Motor neuron (in vitro differentiated cells): Measurements from ENCODE around the gene IGF1R. TPM values are rescaled to one million over a fixed set of nuclear protein-coding genes. Genes with fewer than 3 reads are reported as not detected.
"Not testable (repeated sequence)": the region's sequence is repeated elsewhere in the genome, so short reads cannot be mapped to it uniquely, and the experiment has no call there.

ENCODE experiments used
- ATAC-seq, 8 experiments: fragments of 200-7000 bp; cut with Tn5 transposase; replicated peaks in 6 of 8; 2 replicates each; pipeline ENCODE4 v1.8.0; 2021; ENCODE audit warnings: mild to moderate bottlenecking in 8 of 8, moderate library complexity in 8 of 8
- H3K27ac ChIP-seq, 2 donors: fragments of 250-450 bp; sonication (Bioruptor Pico); 2 replicates each; pipeline ENCODE4 v1.9.0; 2021; ENCODE audit warnings: antibody characterized with exemption in 2 of 2, mild to moderate bottlenecking in 2 of 2, moderate library complexity in 1 of 2
- H3K4me1 ChIP-seq, 2 donors: fragments of 250-450 bp; sonication (Bioruptor Pico); replicated peaks in 1 of 2; 2 replicates each; pipeline ENCODE4 v1.6.1; 2021; ENCODE audit warnings: antibody characterized with exemption in 2 of 2, mild to moderate bottlenecking in 2 of 2, moderate library complexity in 1 of 2
- H3K4me3 ChIP-seq, 5 donors: fragments of 250-450 bp; sonication (Bioruptor Pico); 2 replicates each; pipeline ENCODE4 v1.9.0; 2021; ENCODE audit warnings: antibody characterized with exemption in 5 of 5, mild to moderate bottlenecking in 5 of 5, moderate library complexity in 4 of 5
- WGBS, 10 experiments: fragments of 450-650 bp; shearing (Covaris generic); methylation state at CpG; one replicate each; pipeline ENCODE4 v1.0.0; 2022; 5-methylcytosine and 5-hydroxymethylcytosine counted together
- in situ Hi-C, 9 experiments: fragments of 400-800 bp; cut with MboI; loops; one replicate each; pipeline ENCODE4 v1.15.0; 2021; ENCODE audit warnings: low sequenced_read_pairs in 9 of 9, low pct_unique_long_range_greater_than_20kb in 2 of 9; ENCODE audit not compliant: unreplicated experiment in 9 of 9
- total RNA-seq, 8 experiments: library from RNA; unstranded; fragments of 300-600 nt; gene quantifications; 2 replicates each; pipeline versions ENCODE4 v1.2.3 to v1.2.4, GENCODE V29; 2022

Gene IGF1R
- total RNA-seq, 8 experiments from 2014 or later: 12.5 to 43.5 (median 26.1) TPM

DNA sequence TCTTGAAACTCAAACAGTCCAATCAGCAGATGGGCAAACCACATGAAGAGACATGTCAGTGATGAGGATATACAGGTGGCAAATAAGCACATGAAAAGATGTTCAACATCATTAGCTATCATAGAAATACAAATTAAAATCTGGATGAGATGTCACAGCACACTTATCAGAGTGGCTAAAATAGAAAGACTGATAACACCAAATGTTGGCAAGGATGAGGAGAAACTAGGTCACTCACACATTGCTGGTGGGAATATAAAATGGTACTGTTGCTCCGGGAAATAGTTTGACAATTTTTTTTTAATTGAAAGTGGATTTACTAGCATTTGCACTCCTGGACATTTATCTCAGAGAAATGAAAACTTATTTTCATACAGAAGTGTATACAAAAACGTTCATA is 350.9 kb downstream of the IGF1R start:
- in situ Hi-C loops: no loop called here
- WGBS, 10 experiments: 44 to 100% (median 55%) methylated on average over 1 to 2 of the region's 2 CpGs; no CpG with 5 or more reads in 2 of the 10 experiments
- ATAC-seq: no peak
- Histone ChIP-seq H3K27ac (no peak overlapping the region), H3K4me1 (no peaks in the 10 kb centered on the region), H3K4me3 (no peak overlapping the region)

DNA sequence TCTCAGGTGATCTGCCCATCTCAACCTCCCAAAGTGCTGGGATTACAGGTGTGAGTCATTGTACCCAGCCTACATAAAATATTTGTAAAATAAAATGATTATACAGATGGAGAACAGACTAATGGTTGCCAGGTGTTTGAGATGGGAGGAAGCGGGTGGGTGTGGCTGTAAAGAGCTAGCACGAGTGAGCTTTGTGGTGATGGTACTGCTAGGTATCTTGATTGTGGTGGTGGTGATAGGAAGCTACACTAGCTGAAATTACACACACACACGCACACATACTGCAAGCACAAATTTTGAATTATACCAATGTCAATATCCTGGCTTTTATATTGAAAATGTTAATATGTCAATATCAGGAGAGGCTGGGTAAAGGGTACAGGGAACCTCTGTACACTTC is 353.9 kb downstream of the IGF1R start:
- ATAC-seq: no peak
- H3K27ac ChIP-seq: no peak overlapping the region
- 33 to 80% (median 57%) methylated on average over 1 to 3 of the region's 3 CpGs; no CpG with 5 or more reads in 4 of the 10 experiments for WGBS, 10 experiments
- in situ Hi-C loops: no loop called here
- no peaks in the 10 kb centered on the region for H3K4me1 ChIP-seq
- H3K4me3 ChIP-seq: no peak overlapping the region

DNA sequence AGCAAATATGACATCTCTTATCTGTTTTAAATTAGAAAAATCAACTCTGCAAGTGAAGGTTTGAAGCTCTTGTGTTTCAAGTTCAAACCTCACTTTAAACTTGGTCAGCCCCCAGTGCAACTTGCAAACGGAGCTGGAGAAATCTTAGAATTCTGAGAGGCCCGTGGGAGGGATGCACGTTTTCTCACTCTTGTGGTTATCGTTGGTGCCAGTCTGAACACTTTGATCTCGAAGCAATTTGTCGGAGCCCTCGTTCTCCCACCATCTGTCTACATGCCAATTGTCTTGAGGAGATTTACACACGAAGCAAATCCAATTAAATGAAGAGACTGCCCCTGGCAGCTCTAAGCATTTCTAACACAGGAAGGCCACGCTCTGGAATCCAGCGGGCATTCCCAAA is 355.0 kb downstream of the IGF1R start:
- in situ Hi-C loops: not testable (repeated sequence)
- peak in 2 of 8 experiments; percentile 24 to 41 for ATAC-seq
- WGBS, 10 experiments: 80% methylated on average over 1 of the region's 10 CpGs; no CpG with 5 or more reads in 9 of the 10 experiments

DNA sequence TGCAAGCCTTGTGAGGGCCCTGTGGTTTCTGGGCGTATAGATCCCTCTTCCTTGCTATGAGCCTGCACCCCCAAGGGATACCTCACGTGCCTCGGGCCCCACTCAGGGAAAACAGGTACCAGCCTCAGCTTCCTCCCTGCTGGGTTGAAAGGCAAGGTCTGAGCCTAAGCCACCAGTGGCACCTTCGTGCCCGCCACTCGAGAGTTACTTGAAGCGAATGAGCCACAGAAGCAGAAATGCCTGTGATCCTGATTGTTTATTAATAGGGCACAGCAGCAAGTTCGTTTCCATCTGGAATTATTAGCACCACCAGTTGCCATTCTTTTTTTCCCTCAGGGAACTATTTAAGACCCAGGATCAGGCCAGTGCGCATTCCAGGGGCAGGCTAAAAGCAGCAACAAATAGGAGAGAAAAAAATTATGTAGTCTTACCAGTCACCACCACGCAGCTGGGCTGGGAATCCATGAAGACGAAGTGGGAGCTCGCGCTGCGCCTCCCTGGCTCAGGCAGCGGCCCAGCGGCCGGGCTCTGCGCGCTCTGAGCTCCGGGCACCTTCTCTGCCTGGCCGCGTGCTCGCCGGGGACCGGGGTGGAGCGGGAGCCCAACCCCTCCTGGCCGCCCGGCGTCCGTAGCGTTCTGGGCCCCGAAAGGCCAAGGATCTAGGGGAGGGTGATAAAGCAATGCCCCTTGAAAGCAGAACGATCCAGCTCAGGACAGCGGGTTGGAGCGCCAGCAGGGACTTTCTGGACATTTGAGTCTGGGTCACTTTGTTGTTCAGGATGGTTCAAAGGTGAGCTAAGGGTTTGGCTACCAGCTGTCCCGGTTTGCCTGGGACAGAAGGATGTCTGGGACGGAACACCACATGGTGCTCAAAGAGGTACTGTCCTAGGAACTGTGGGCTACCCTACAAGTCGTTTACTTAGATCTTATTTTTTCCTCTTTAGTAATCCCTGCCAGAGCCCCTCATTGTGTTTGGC is 356.9 kb downstream of the IGF1R start:
- 48 to 100% (median 90%) methylated on average over 1 to 16 of the region's 38 CpGs; no CpG with 5 or more reads in 3 of the 10 experiments for WGBS, 10 experiments
- H3K4me1 ChIP-seq, H3K27ac ChIP-seq, H3K4me3 ChIP-seq, in situ Hi-C loops: not testable (repeated sequence)
- ATAC-seq: peak in 2 of 8 experiments; percentile 55 to 89

More for the DNA sequence above, 355.0 kb downstream of the IGF1R start:
- not testable (repeated sequence) for H3K4me1 ChIP-seq, H3K27ac ChIP-seq, H3K4me3 ChIP-seq

DNA sequence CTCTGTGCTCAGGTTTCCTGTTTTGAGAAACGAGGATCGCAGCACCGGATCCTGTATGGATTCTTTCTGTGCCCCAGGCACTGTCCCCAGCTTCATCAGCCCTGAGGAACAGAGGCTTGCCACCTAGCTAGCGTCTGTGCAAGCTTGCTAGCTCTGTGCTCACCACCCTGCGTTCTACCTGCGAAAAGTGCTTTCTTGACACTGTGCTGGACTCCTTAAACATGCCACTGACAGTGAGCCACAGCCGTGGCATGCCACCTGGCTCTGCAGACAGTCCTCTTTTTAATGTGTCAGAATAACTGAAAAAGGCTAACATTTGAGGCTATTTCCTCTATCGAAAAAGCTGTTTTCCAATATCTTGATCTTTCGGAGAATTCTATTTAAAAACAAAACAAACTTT is 357.8 kb downstream of the IGF1R start:
- Histone ChIP-seq H3K27ac (no peak overlapping the region), H3K4me3 (no peak overlapping the region), H3K4me1 (no peaks in the 10 kb centered on the region)
- no peak for ATAC-seq
- 40 to 100% (median 89%) methylated on average over 1 to 7 of the region's 9 CpGs; no CpG with 5 or more reads in 1 of the 10 experiments for WGBS, 10 experiments
- in situ Hi-C loops: no loop called here

DNA sequence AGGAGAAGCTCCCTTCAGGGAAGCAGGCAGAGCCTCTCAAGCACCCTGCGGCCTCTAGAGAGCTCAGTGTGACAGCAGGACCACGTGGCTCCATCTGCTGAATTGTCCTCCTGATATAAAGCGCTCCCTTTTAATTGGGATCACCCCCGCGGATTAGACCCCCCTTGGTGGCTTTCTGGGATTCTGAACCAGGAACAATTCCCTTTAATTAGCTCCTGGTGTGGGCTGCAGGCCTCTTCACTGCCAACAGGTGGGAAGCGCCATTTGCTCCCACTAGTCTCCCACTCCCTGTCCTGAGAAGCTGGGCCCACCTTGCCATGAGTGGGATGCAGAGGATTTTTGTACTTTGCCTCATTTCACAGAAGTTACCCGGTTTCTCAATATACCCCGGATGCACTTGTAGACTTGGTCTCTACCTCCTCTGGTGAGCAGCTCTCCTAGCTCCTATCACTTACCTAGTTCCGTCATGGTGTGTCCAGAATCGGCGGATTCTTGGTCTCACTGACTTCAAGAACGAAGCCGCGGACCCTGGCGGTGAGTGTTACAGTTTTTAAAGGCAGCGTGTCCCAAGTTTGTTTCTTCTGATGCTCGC is 358.7 kb downstream of the IGF1R start:
- ATAC-seq: no peak

DNA sequence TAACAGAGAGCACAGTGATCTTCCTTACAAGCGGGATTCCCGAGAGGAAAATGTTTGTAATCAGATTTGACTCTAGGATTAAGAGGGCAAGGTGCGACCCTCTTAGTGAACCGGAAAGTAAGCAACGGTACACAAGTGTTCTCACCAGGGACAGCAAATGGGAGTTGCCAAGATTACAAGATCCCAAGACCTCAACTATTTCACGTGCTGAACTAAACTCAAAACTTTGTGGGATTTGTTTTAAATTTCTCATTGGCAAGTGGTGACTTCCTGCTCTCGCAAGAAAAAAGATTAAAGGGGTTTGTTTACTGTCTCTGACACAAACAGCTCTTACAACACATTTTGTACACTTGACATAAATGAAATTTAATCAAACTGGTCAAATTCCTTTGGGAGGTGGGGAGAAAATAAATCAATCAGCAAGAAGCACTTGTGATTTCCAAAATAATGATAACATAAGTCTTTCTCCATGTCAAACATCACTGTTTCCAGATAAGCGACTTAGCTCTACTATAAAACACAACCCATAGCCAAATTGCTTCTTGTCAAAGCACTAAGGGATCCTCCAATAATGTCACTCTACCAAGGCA is 361.5 kb downstream of the IGF1R start:
- in situ Hi-C loops: no loop called here
- no peak overlapping the region for H3K4me3 ChIP-seq
- ATAC-seq: no peak
- no peak overlapping the region for H3K27ac ChIP-seq
- H3K4me1 ChIP-seq: no peaks in the 10 kb centered on the region
- 12 to 93% (median 80%) methylated on average over 3 to 8 of the region's 8 CpGs for WGBS, 10 experiments

More for the DNA sequence above, 358.7 kb downstream of the IGF1R start:
- no peak overlapping the region for H3K4me3 ChIP-seq
- WGBS, 10 experiments: 60 to 100% (median 97%) methylated on average over 1 to 14 of the region's 17 CpGs; no CpG with 5 or more reads in 1 of the 10 experiments
- H3K27ac ChIP-seq: no peak overlapping the region
- H3K4me1 ChIP-seq: no peaks in the 10 kb centered on the region
- in situ Hi-C loops: no loop called here

DNA sequence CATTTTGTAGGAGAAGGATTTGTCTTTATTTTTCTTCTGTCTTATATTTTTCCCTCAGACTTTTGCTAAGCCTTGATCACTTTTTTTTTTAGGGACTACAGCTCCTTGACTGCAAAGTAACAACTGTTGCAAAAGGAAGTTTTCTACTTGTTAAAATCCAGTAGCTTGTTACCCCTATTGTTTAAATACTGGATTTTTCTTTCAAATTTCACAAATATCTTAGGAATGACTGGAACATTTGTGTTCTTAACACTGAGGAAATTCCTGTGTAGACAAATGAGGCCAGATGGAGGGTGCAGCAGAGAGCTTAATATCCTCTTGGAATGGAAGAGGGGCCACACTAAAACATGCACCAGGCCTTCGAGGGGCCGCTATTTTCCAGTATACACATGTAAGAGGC is 362.4 kb downstream of the IGF1R start:
- peaks cover 0 to 1% of the 10 kb centered on the region in 2 donors for H3K4me1 ChIP-seq
- ATAC-seq: no peak
- WGBS, 10 experiments: 100% methylated on average over 1 to 2 of the region's 2 CpGs; no CpG with 5 or more reads in 7 of the 10 experiments
- no peak overlapping the region for H3K27ac ChIP-seq
- H3K4me3 ChIP-seq: no peak overlapping the region
- in situ Hi-C loops: no loop called here
